K562 (cell line): Measurements from ENCODE around the gene FSHR. TPM values are rescaled to one million over a fixed set of nuclear protein-coding genes. Genes with fewer than 3 reads are reported as not detected.

Source experiments
- ATAC-seq: fragments of 200-7000 bp; cut with Tn5 transposase; 3 replicates; pipeline ENCODE4 v1.9.1; 2020; ENCODE audit warnings: moderate library complexity
- BruUV-seq: library from RNA; stranded (reverse); fragments of 400-500 nt; replicated peaks from 2 replicates; lab custom pipeline; 2021; lab: Mats Ljungman, UMichigan
- CTCF ChIA-PET: fragments of 300-600 bp; formaldehyde crosslinking; extraction: SDS; loops from one replicate; lab custom pipeline; 2021; ENCODE audit warnings: low intra/inter-chr PET ratio; lab: Yijun Ruan, JAX
- POLR2A ChIA-PET: fragments of 300-600, 350-650 bp; sonication (Branson Sonifier 250); formaldehyde crosslinking; extraction: SDS; loops from one replicate; lab custom pipeline; 2021; ENCODE audit warnings: antibody characterized with exemption, inconsistent platforms; lab: Yijun Ruan, JAX
- DNase-seq, 4 experiments: peaks; one replicate each; pipeline versions ENCODE4 v3.0.0 to v3.0.0-alpha.2; 2011 to 2018; ENCODE audit warnings: low spot score in 3 of 4, mixed read lengths in 3 of 4; ENCODE audit errors: extremely low read depth in 1 of 4
- FAIRE-seq: peaks from 2 replicates; lab custom pipeline; 2011; peaks lifted over from hg19 to GRCh38; lab: Jason Lieb, UNC
- H2AFZ ChIP-seq: 2 replicates; pipeline ENCODE4 v1.6.0; 2011; ENCODE audit warnings: low read depth, low read length, control low read depth, inconsistent platforms
- H3K27ac ChIP-seq: fragments of 200-600 bp; 3 replicates; pipeline ENCODE4 v1.8.0; 2011; ENCODE audit warnings: low read depth, mild to moderate bottlenecking, control low read depth, inconsistent platforms, low read length, moderate library complexity, mixed read lengths; ENCODE audit errors: extremely low read depth
- H3K27me3 ChIP-seq, 2 experiments: fragments of 300-600 bp in 1 of 2; 2 replicates in 1 of 2; 3 replicates in 1 of 2; pipeline versions ENCODE4 v1.6.0 to v1.8.0; 2011; ENCODE audit warnings: inconsistent platforms in 2 of 2, low read length in 2 of 2, mild to moderate bottlenecking in 1 of 2, mixed read lengths in 1 of 2, moderate library complexity in 1 of 2; ENCODE audit not compliant: control insufficient read depth in 2 of 2, insufficient read depth in 2 of 2
- H3K36me3 ChIP-seq: fragments of 300-600 bp; 3 replicates; pipeline ENCODE4 v1.8.0; 2011; ENCODE audit warnings: mild to moderate bottlenecking, low read length, inconsistent platforms; ENCODE audit not compliant: control insufficient read depth, insufficient read depth
- H3K4me1 ChIP-seq, 2 experiments: fragments of 200-600 bp in 1 of 2; replicated peaks in 1 of 2; 2 replicates in 1 of 2; 3 replicates in 1 of 2; pipeline versions ENCODE4 v1.5.1 to v1.8.0; 2011; ENCODE audit warnings: inconsistent platforms in 2 of 2, low read length in 2 of 2, mild to moderate bottlenecking in 1 of 2, mixed read lengths in 1 of 2, moderate library complexity in 1 of 2; ENCODE audit not compliant: control insufficient read depth in 2 of 2, insufficient read depth in 2 of 2
- H3K4me2 ChIP-seq: 2 replicates; pipeline ENCODE4 v1.6.1; 2011; ENCODE audit warnings: low read length, control low read depth, inconsistent platforms, mixed read lengths; ENCODE audit not compliant: insufficient read depth
- H3K4me3 ChIP-seq: fragments of 200-600 bp; sonication (generic), shearing (Covaris generic); 2 replicates; pipeline ENCODE4 v1.5.1; 2016; ENCODE audit warnings: control low read depth, inconsistent platforms
- H3K79me2 ChIP-seq: fragments of 200-600 bp; 3 replicates; pipeline ENCODE4 v1.8.0; 2011; ENCODE audit warnings: low read length, inconsistent platforms; ENCODE audit not compliant: control insufficient read depth, insufficient read depth
- H3K9ac ChIP-seq, 2 experiments: 2 replicates each; pipeline versions ENCODE4 v1.6.0 to v1.6.1; 2011; ENCODE audit warnings: low read depth in 2 of 2, low read length in 2 of 2, control low read depth in 1 of 2, inconsistent platforms in 1 of 2, mild to moderate bottlenecking in 1 of 2, mixed read lengths in 1 of 2; ENCODE audit not compliant: insufficient read depth in 1 of 2
- H3K9me1 ChIP-seq: one replicate; pipeline ENCODE4 v1.6.0; 2011; ENCODE audit warnings: inconsistent platforms, mild to moderate bottlenecking, low read length, moderate library complexity; ENCODE audit not compliant: control insufficient read depth, insufficient read depth
- H3K9me3 ChIP-seq: replicated peaks from 2 replicates; pipeline ENCODE4 v1.5.1; 2011; ENCODE audit warnings: low read depth, low read length, inconsistent platforms; ENCODE audit not compliant: control insufficient read depth, insufficient read depth
- H4K20me1 ChIP-seq: replicated peaks from 2 replicates; pipeline ENCODE4 v1.6.1; 2011; ENCODE audit warnings: low read length, inconsistent platforms, mixed read lengths; ENCODE audit not compliant: control insufficient read depth, insufficient read depth
- CHD4 ChIP-seq: fragments of 200-600 bp; sonication (generic); IDR thresholded peaks from 3 replicates; pipeline ENCODE4 v1.6.1; 2012; ENCODE audit warnings: low read depth, mild to moderate bottlenecking, mixed read lengths, low read length, inconsistent platforms; ENCODE audit not compliant: insufficient read depth, insufficient replicate concordance, poor library complexity, severe bottlenecking
- KAT2B ChIP-seq: IDR thresholded peaks from one replicate; pipeline ENCODE4 v1.6.1; 2012; ENCODE audit warnings: low read depth, mild to moderate bottlenecking, control low read depth, inconsistent platforms, low read length, moderate library complexity
- KLF16 ChIP-seq: IDR thresholded peaks from 2 replicates; pipeline ENCODE4 v1.6.1; 2016; ENCODE audit warnings: antibody characterized with exemption
- NR1H2 ChIP-seq: sonication (generic); formaldehyde crosslinking; IDR thresholded peaks from 2 replicates; pipeline ENCODE4 v1.4.0; 2020; ENCODE audit warnings: mild to moderate bottlenecking, missing genetic modification reagents
- PTBP1 ChIP-seq: fragments of 200-400 bp; formaldehyde crosslinking; IDR thresholded peaks from 2 replicates; pipeline ENCODE4 v1.6.1; 2017; ENCODE audit warnings: low read depth, low read length
- ZNF77 ChIP-seq: fragments of 250-450 bp; sonication (Bioruptor Pico); IDR thresholded peaks from 2 replicates; pipeline ENCODE4 v1.5.0; 2020
- in situ Hi-C: fragments of 300-500 bp; cut with MboI; formaldehyde crosslinking; loops from 4 replicates; pipeline ENCODE4 v1.15.0; 2018; ENCODE audit warnings: inconsistent platforms, mixed read lengths
- intact Hi-C: fragments of 100-400 bp; cut with micrococcal nuclease; formaldehyde crosslinking; loops from 2 replicates; pipeline ENCODE4 v1.14.2; 2022
- polyA plus RNA-seq, 8 experiments: library from polyadenylated mRNA; depleted of rRNA in 4 of 8; stranded (reverse) in 5 of 8; unstranded in 3 of 8; fragments of >200 nt; fragmentation: Nextera tagmentation in 2 of 8; fragmentation: Illumina TruSeq in 1 of 8; extraction: Ambion mirVana in 2 of 8; extraction: Trizol in 1 of 8; gene quantifications; 2 replicates each; pipeline versions ENCODE4 v1.2.1 to v1.2.3, GENCODE V29; 2011 to 2014; ENCODE audit warnings: inconsistent platforms in 1 of 8, missing spikeins in 1 of 8
- total RNA-seq, 7 experiments: library from RNA; depleted of rRNA in 6 of 7; stranded (reverse); fragments of >200 nt in 6 of 7; fragmentation: Illumina TruSeq in 2 of 7; extraction: Trizol in 2 of 7; gene quantifications; 2 replicates each; pipeline versions ENCODE4 v1.2.1 to v1.2.3, GENCODE V29; 2011 to 2021; ENCODE audit warnings: low replicate concordance in 1 of 7
- TF ChIP-seq, protein P1 (sequence below), 2 experiments: fragments of 450-650 bp in 1 of 2; sonication (generic) in 1 of 2; formaldehyde crosslinking in 1 of 2; IDR thresholded peaks; 2 replicates each; pipeline versions ENCODE4 v1.7.1 to v1.9.0; 2016 to 2022; ENCODE audit warnings: inconsistent platforms in 1 of 2, mild to moderate bottlenecking in 1 of 2, missing genetic modification reagents in 1 of 2
- TF ChIP-seq, protein P2 (sequence below): fragments of 450-650 bp; conservative IDR thresholded peaks from 2 replicates; pipeline ENCODE4 v1.6.1; 2016; ENCODE audit warnings: missing genetic modification characterization, low read depth, mild to moderate bottlenecking, missing compliant biosample characterization, moderate library complexity
- TF ChIP-seq, protein P3 (sequence below): sonication (generic); formaldehyde crosslinking; IDR thresholded peaks from 2 replicates; pipeline ENCODE4 v1.8.0; 2022; ENCODE audit warnings: mild to moderate bottlenecking, missing genetic modification reagents
- TF ChIP-seq, protein P4 (sequence below): fragments of 450-650 bp; IDR thresholded peaks from 2 replicates; pipeline ENCODE4 v1.6.1; 2016; ENCODE audit warnings: missing biosample characterization, missing genetic modification characterization

The FSHR gene
- total and polyA plus RNA-seq, 9 of the 15 experiments (the other 6 are each of a cell fraction or from before 2014, with no cell fraction given) = not detected

GRCh38 chr2:49152824-49153223 is 1.5 kb downstream of the FSHR start:
- H3K9ac ChIP-seq = no peak overlapping the region
- no peak for TF ChIP-seq PTBP1
- TF ChIP-seq NR1H2 (CRISPR knock-in tag) = no peak
- no peak for TF ChIP-seq KLF16
- TF ChIP-seq, protein P1, sequence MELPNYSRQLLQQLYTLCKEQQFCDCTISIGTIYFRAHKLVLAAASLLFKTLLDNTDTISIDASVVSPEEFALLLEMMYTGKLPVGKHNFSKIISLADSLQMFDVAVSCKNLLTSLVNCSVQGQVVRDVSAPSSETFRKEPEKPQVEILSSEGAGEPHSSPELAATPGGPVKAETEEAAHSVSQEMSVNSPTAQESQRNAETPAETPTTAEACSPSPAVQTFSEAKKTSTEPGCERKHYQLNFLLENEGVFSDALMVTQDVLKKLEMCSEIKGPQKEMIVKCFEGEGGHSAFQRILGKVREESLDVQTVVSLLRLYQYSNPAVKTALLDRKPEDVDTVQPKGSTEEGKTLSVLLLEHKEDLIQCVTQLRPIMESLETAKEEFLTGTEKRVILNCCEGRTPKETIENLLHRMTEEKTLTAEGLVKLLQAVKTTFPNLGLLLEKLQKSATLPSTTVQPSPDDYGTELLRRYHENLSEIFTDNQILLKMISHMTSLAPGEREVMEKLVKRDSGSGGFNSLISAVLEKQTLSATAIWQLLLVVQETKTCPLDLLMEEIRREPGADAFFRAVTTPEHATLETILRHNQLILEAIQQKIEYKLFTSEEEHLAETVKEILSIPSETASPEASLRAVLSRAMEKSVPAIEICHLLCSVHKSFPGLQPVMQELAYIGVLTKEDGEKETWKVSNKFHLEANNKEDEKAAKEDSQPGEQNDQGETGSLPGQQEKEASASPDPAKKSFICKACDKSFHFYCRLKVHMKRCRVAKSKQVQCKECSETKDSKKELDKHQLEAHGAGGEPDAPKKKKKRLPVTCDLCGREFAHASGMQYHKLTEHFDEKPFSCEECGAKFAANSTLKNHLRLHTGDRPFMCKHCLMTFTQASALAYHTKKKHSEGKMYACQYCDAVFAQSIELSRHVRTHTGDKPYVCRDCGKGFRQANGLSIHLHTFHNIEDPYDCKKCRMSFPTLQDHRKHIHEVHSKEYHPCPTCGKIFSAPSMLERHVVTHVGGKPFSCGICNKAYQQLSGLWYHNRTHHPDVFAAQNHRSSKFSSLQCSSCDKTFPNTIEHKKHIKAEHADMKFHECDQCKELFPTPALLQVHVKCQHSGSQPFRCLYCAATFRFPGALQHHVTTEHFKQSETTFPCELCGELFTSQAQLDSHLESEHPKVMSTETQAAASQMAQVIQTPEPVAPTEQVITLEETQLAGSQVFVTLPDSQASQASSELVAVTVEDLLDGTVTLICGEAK (IDR thresholded peaks at IDR 0.05) = no peak
- TF ChIP-seq, protein P1 (CRISPR knock-in tag; IDR thresholded peaks at IDR 0.05) = no peak
- TF ChIP-seq, protein P2, sequence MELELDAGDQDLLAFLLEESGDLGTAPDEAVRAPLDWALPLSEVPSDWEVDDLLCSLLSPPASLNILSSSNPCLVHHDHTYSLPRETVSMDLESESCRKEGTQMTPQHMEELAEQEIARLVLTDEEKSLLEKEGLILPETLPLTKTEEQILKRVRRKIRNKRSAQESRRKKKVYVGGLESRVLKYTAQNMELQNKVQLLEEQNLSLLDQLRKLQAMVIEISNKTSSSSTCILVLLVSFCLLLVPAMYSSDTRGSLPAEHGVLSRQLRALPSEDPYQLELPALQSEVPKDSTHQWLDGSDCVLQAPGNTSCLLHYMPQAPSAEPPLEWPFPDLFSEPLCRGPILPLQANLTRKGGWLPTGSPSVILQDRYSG (tag) = no peak
- TF ChIP-seq KAT2B = no peak
- TF ChIP-seq, protein P3, sequence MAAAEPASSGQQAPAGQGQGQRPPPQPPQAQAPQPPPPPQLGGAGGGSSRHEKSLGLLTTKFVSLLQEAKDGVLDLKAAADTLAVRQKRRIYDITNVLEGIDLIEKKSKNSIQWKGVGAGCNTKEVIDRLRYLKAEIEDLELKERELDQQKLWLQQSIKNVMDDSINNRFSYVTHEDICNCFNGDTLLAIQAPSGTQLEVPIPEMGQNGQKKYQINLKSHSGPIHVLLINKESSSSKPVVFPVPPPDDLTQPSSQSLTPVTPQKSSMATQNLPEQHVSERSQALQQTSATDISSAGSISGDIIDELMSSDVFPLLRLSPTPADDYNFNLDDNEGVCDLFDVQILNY (CRISPR knock-in tag) = no peak
- TF ChIP-seq, protein P4, sequence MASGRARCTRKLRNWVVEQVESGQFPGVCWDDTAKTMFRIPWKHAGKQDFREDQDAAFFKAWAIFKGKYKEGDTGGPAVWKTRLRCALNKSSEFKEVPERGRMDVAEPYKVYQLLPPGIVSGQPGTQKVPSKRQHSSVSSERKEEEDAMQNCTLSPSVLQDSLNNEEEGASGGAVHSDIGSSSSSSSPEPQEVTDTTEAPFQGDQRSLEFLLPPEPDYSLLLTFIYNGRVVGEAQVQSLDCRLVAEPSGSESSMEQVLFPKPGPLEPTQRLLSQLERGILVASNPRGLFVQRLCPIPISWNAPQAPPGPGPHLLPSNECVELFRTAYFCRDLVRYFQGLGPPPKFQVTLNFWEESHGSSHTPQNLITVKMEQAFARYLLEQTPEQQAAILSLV (tag) = no peak
- no peak for TF ChIP-seq ZNF77 (CRISPR knock-in tag)
- TF ChIP-seq CHD4 = no peak

More at GRCh38 chr2:49152824-49153223, 1.5 kb downstream of the FSHR start:
- in situ Hi-C loops (no loop called here), intact Hi-C loops (no loop called here)
- no peaks in the 10 kb centered on the region for H3K27me3 ChIP-seq
- no TSS peak for BruUV-seq
- H4K20me1 ChIP-seq = no peaks in the 10 kb centered on the region
- no peak for DNase-seq
- no peak overlapping the region for H2AFZ ChIP-seq
- no peak overlapping the region for H3K4me3 ChIP-seq
- no peak for FAIRE-seq
- no peak for ATAC-seq
- no peaks in the 10 kb centered on the region for H3K9me3 ChIP-seq
- no peaks in the 10 kb centered on the region for H3K9me1 ChIP-seq
- no peaks in the 10 kb centered on the region for H3K79me2 ChIP-seq
- ChIA-PET CTCF (no interaction called here), POLR2A (no interaction called here)
- H3K36me3 ChIP-seq = no peaks in the 10 kb centered on the region
- H3K27ac ChIP-seq = no peak overlapping the region
- H3K4me1 ChIP-seq = no peaks in the 10 kb centered on the region
- no peak overlapping the region for H3K4me2 ChIP-seq
